Tibial artery (tissue), 4 donors: ENCODE results near the gene OPRL1.
A peak's percentile ranks its signal among the peaks of the same experiment; 100 is the strongest.

Source experiments
- DNase-seq, 2 donors: peaks; one replicate each; pipeline ENCODE4 v3.0.0-alpha.2; 2019
- H3K27ac ChIP-seq, 2 donors: fragments of 200-600 bp; sonication (generic) in 1 of 2; 1 replicate in 1 of 2; 2 replicates in 1 of 2; pipeline ENCODE4 v1.5.1; 2018 to 2019; ENCODE audit warnings: mild to moderate bottlenecking in 1 of 2
- H3K27me3 ChIP-seq, 2 donors: fragments of 200-600 bp; sonication (generic) in 1 of 2; one replicate each; pipeline versions ENCODE4 v1.5.1 to v1.6.0; 2016 to 2019
- H3K36me3 ChIP-seq, 3 donors: fragments of 200-600 bp; sonication (generic) in 2 of 3; one replicate each; pipeline ENCODE4 v1.5.1; 2016 to 2019; ENCODE audit warnings: mild to moderate bottlenecking in 2 of 3
- H3K4me1 ChIP-seq, 4 donors: fragments of 200-600 bp; sonication (generic) in 2 of 4; 1 replicate in 3 of 4; 2 replicates in 1 of 4; pipeline ENCODE4 v1.5.1; 2016 to 2019
- H3K4me3 ChIP-seq, 2 donors: fragments of 200-600 bp; sonication (generic) in 1 of 2; 1 replicate in 1 of 2; 2 replicates in 1 of 2; pipeline ENCODE4 v1.5.1; 2018 to 2019; ENCODE audit warnings: mild to moderate bottlenecking in 2 of 2
- H3K9me3 ChIP-seq, 3 donors: fragments of 200-600 bp; sonication (generic) in 1 of 3; one replicate each; pipeline ENCODE4 v1.5.1; 2016 to 2019
- CTCF ChIP-seq, 2 experiments: fragments of 200-600 bp in 1 of 2; fragments of 450-650 bp in 1 of 2; IDR thresholded peaks; one replicate each; pipeline ENCODE4 v1.5.1; 2017 to 2019; ENCODE audit warnings: antibody characterized with exemption in 2 of 2, mild to moderate bottlenecking in 1 of 2, moderate library complexity in 1 of 2
- intact Hi-C: fragments of 100-400 bp; cut with DNase I; formaldehyde crosslinking; loops from one replicate; pipeline ENCODE4 v1.15.0; 2023; ENCODE audit warnings: low total_unique reads

Gene OPRL1

DNA sequence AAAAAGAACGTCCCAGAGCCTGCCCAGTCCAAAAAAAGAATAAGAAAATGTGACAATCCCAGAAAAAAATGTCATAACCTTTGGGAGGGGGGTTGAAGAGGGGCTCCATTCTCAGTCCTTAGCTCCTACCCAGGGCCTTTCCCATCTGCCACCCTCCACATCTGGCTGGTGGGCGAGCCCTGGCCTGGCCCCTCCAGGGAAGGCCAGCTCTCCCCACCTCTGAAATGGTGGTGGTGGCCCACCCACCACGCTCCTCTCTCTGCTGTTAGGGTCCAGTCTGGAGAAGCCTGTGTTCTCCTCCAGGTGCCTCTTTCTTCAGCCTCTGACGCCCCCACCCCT lies 979 bp upstream of the OPRL1 start:
- H3K4me1 ChIP-seq: peaks cover 0 to 56% (median 43%) of the 10 kb centered on the region in 4 donors
- no peaks in the 10 kb centered on the region for H3K9me3 ChIP-seq
- intact Hi-C loops: no loop called here
- H3K27me3 ChIP-seq: peaks cover 0 to 7% of the 10 kb centered on the region in 2 donors
- H3K27ac ChIP-seq: peak overlapping the region; percentile 69 to 80
- no peak for TF ChIP-seq CTCF (IDR thresholded peaks at IDR 0.05)
- H3K4me3 ChIP-seq: peak overlapping the region; percentile 65 to 68
- DNase-seq: no peak
- H3K36me3 ChIP-seq: peaks cover 0 to 15% (median 12%) of the 10 kb centered on the region in 3 donors

DNA sequence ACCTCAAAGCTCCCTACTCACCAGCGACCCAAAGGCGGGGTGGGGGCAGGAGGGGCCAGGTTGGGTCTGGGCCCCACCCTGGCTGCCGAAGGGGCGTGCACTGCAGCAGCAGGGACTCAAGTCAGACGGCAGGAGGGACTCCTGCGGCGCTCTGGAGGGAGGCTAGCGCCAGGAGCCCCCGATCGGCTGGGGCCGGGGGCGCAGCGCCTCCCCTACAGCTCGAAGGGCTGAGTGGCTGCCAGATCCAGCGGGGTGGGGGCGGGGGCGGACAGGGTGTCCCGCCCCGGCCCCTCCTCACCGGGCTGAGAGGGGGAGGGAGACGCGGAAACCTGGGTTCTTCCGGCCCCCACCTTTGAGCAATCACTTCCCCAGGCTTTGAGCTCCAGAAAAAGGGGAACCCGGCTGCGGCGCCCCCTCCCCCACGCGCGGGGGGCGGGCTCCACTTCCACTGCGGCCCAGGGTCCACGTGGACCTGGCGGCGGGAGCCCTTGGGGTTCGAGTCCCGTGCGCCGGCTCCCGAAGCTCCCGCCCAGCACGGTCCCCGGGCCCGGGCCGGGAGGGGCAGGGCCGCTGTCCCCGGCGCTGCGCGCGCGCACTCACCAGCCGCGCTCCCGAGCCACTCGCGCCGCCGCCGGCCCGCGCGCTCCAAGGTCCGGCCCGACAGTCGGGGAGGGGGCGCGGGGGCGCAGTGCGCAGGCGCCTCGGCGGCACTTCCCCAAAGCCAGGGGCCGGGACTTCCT lies 439 bp upstream of the OPRL1 start, which contains the start of gene RGS19:
Gene RGS19 (minus strand): TSS at position 246 of the 740 bp plus-strand sequence. CDS start 2,632 bp downstream, outside the sequence.
- Histone ChIP-seq H3K4me1 (peaks cover 0 to 61% (median 46%) of the 10 kb centered on the region in 4 donors), H3K4me3 (peak within 1 kb of the TSS; percentile 65 to 68), H3K9me3 (no peaks in the 10 kb centered on the region), H3K27me3 (peaks cover 0 to 12% of the 10 kb centered on the region in 2 donors), H3K36me3 (peaks cover 0 to 10% (median 7%) of the 10 kb centered on the region in 3 donors), H3K27ac (peak within 1 kb of the TSS; percentile 69 to 80)
- DNase-seq: peak; percentile 73 to 84
- TF ChIP-seq CTCF (IDR thresholded peaks at IDR 0.05): no peak
- intact Hi-C loops: no loop called here

- Histone ChIP-seq H3K4me1 (peaks cover 0 to 69% (median 38%) of the 10 kb centered on the region in 4 donors), H3K9me3 (no peaks in the 10 kb centered on the region), H3K36me3 (no peaks in the 10 kb centered on the region), H3K27me3 (peaks cover 3 to 23% of the 10 kb centered on the region in 2 donors), H3K27ac (peak overlapping the region; percentile 61 to 72), H3K4me3 (peak overlapping the region; percentile 65 to 68)
- DNase-seq: no peak
- intact Hi-C loops: no loop called here
- TF ChIP-seq CTCF (IDR thresholded peaks at IDR 0.05): no peak
Observed at GRCh38 chr20:64080813-64081623, 1.1 kb downstream of the OPRL1 start.

GRCh38 chr20:64081624-64081964 lies 1.7 kb downstream of the OPRL1 start:
- H3K4me1 ChIP-seq: peaks cover 0 to 63% (median 38%) of the 10 kb centered on the region in 4 donors
- no peaks in the 10 kb centered on the region for H3K9me3 ChIP-seq
- TF ChIP-seq CTCF (IDR thresholded peaks at IDR 0.05): no peak
- H3K36me3 ChIP-seq: no peaks in the 10 kb centered on the region
- H3K4me3 ChIP-seq: no peak overlapping the region
- peaks cover 3 to 26% of the 10 kb centered on the region in 2 donors for H3K27me3 ChIP-seq
- DNase-seq: no peak
- H3K27ac ChIP-seq: no peak overlapping the region
- intact Hi-C loops: no loop called here

- no peak for DNase-seq
- TF ChIP-seq CTCF (IDR thresholded peaks at IDR 0.05): no peak
- H3K4me1 ChIP-seq: peaks cover 0 to 59% (median 36%) of the 10 kb centered on the region in 4 donors
- H3K27me3 ChIP-seq: peaks cover 3 to 29% of the 10 kb centered on the region in 2 donors
- H3K27ac ChIP-seq: no peak overlapping the region
- H3K9me3 ChIP-seq: no peaks in the 10 kb centered on the region
- no peaks in the 10 kb centered on the region for H3K36me3 ChIP-seq
- intact Hi-C loops: no loop called here
- no peak overlapping the region for H3K4me3 ChIP-seq
Observed at GRCh38 chr20:64082126-64082731, 2.3 kb downstream of the OPRL1 start.
